Vagina (tissue), 2 donors: ENCODE results near the gene IQSEC1.

Source experiments
- POLR2A ChIP-seq, 2 donors: fragments of 450-650 bp; IDR thresholded peaks; one replicate each; pipeline ENCODE4 v1.6.1; 2017; ENCODE audit warnings: antibody characterized with exemption in 2 of 2, mild to moderate bottlenecking in 2 of 2, moderate library complexity in 2 of 2
- POLR2AphosphoS5 ChIP-seq, 2 donors: sonication (generic); formaldehyde crosslinking; IDR thresholded peaks; one replicate each; pipeline ENCODE4 v1.9.0; 2017; ENCODE audit warnings: antibody characterized with exemption in 2 of 2, mild to moderate bottlenecking in 2 of 2, low read depth in 1 of 2; ENCODE audit not compliant: insufficient read depth in 1 of 2
- TF ChIP-seq, protein P1 (sequence below), 3 experiments: fragments of 450-650 bp in 2 of 3; fragments of 200-600 bp in 1 of 3; sonication (generic) in 1 of 3; IDR thresholded peaks; one replicate each; pipeline ENCODE4 v1.5.1; 2017 to 2019; ENCODE audit warnings: antibody characterized with exemption in 3 of 3, mild to moderate bottlenecking in 2 of 3, moderate library complexity in 2 of 3

- TF ChIP-seq, protein P1, sequence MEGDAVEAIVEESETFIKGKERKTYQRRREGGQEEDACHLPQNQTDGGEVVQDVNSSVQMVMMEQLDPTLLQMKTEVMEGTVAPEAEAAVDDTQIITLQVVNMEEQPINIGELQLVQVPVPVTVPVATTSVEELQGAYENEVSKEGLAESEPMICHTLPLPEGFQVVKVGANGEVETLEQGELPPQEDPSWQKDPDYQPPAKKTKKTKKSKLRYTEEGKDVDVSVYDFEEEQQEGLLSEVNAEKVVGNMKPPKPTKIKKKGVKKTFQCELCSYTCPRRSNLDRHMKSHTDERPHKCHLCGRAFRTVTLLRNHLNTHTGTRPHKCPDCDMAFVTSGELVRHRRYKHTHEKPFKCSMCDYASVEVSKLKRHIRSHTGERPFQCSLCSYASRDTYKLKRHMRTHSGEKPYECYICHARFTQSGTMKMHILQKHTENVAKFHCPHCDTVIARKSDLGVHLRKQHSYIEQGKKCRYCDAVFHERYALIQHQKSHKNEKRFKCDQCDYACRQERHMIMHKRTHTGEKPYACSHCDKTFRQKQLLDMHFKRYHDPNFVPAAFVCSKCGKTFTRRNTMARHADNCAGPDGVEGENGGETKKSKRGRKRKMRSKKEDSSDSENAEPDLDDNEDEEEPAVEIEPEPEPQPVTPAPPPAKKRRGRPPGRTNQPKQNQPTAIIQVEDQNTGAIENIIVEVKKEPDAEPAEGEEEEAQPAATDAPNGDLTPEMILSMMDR (IDR thresholded peaks at IDR 0.05), result no peak
- TF ChIP-seq POLR2AphosphoS5 (IDR thresholded peaks at IDR 0.05; ENCODE audit: insufficient read depth in 1 of 2, low read depth in 1 of 2) (no peak), POLR2A (IDR thresholded peaks at IDR 0.05) (no peak)
Measured at GRCh38 chr3:12869035-12869621, 204.1 kb downstream of the IQSEC1 start.
